CD4-positive, alpha-beta T cell treated with Interleukin-21 for 1 hour (primary cell): ENCODE results near the gene CHPT1.

ENCODE experiments used
- DNase-seq: peaks from one replicate; pipeline ENCODE4 v3.0.0-alpha.2; 2020

The CHPT1 gene

DNA sequence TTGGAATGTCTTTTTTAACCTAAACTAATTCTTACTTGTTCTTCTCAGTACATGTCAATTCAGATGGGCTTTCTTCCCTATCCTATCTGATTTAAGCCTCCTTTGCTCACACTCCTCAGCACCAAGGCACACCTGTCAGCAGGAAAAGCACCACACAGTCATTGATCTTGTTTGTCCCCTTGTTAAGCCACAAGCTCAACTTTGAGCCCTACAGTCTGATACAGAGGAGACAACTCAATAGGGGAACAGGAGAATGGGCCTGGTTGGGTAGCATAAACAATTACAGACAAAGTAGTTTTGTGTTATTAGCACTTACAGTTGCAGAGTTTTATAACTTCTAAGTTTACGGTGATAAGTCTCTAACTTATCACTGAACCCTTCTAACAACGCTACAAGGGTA, 71.3 kb downstream of the CHPT1 start:
- DNase-seq, result no peak

DNA sequence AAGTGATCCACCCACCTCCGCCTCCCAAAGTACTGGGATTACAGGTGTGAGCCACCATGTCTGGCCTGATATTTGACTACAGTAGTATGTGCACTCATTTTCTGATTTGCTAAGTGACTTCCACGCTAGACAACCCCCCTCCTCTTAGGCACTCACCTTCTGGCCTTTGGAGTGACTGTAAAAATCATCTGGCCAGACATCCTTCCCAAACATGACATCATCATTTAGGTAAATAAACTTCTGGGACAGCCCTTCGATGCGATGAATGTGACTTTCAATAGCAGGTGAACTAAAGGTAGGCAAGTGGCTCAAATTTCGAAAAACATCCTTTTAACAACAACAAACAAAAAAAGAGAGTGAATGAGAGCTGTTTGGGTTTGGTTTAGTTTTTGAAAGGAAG, 72.4 kb downstream of the CHPT1 start:
- no peak for DNase-seq

- DNase-seq, result no peak
Observed at GRCh38 chr12:101772012-101772775, 74.8 kb downstream of the CHPT1 start.

GRCh38 chr12:101773650-101774162, 76.3 kb downstream of the CHPT1 start:
- DNase-seq, result peak; percentile 79

DNA sequence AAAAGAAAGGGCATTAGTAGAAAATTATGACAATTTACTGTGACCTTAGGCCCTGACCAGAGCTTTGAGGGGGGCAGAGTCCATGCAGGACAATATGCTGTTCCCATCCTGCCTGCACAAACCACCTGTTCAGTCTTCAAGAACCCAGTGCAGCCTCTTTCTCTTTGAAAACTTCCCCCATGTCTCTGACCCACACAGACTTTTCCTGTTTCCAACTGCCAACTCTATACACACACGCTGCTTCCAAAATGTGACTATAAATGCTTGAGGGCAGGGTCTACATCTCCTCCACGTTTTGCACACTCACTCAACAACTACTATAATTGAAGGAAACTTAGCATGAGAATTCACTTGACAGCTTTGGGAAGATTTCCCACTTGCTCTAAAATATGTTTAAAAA, 78.4 kb downstream of the CHPT1 start:
- no peak for DNase-seq

GRCh38 chr12:101777485-101777884, 80.0 kb downstream of the CHPT1 start:
- no peak for DNase-seq

- DNase-seq, result no peak
Observed at GRCh38 chr12:101777978-101778377, 80.5 kb downstream of the CHPT1 start.
